H9 (cell line): ENCODE data around the gene TMEM60. TPM values are rescaled to one million over a fixed set of nuclear protein-coding genes. Genes with fewer than 3 reads are reported as not detected.

Source experiments
- DNase-seq: peaks from one replicate; pipeline ENCODE4 v3.0.0-alpha.2; 2017
- H2AFZ ChIP-seq: one replicate; pipeline ENCODE4 v1.6.1; 2013; ENCODE audit warnings: mild to moderate bottlenecking, low read length, control low read depth, moderate library complexity
- H2AK5ac ChIP-seq: 2 replicates; pipeline ENCODE4 v1.6.1; 2013; ENCODE audit warnings: low read length, control low read depth, mixed read lengths; ENCODE audit not compliant: insufficient read length
- H2BK120ac ChIP-seq: one replicate; pipeline ENCODE4 v1.6.1; 2013; ENCODE audit warnings: low read depth, mild to moderate bottlenecking, low read length, control low read depth, inconsistent platforms; ENCODE audit not compliant: poor library complexity, severe bottlenecking
- H2BK12ac ChIP-seq: 2 replicates; pipeline ENCODE4 v1.6.1; 2013; ENCODE audit warnings: low read length, control low read depth, mixed read lengths, low read depth; ENCODE audit not compliant: insufficient read length
- H2BK15ac ChIP-seq: 2 replicates; pipeline ENCODE4 v1.6.1; 2013; ENCODE audit warnings: low read depth, low read length, control low read depth
- H2BK20ac ChIP-seq: one replicate; pipeline ENCODE4 v1.6.1; 2013; ENCODE audit warnings: low read depth, mild to moderate bottlenecking, low read length, control low read depth, inconsistent platforms; ENCODE audit not compliant: poor library complexity, severe bottlenecking
- H2BK5ac ChIP-seq: 2 replicates; pipeline ENCODE4 v1.6.1; 2013; ENCODE audit warnings: low read length, control low read depth, mixed read lengths; ENCODE audit not compliant: insufficient read length
- H3K14ac ChIP-seq: 2 replicates; pipeline ENCODE4 v1.6.1; 2013; ENCODE audit warnings: low read length, control low read depth; ENCODE audit not compliant: insufficient read depth
- H3K18ac ChIP-seq: 2 replicates; pipeline ENCODE4 v1.6.1; 2013; ENCODE audit warnings: low read depth, mild to moderate bottlenecking, mixed read lengths, low read length, control low read depth; ENCODE audit not compliant: insufficient read length
- H3K23ac ChIP-seq: 2 replicates; pipeline ENCODE4 v1.6.1; 2013; ENCODE audit warnings: low read length, control low read depth, mixed read lengths, low read depth; ENCODE audit not compliant: insufficient read length
- H3K23me2 ChIP-seq: 2 replicates; pipeline ENCODE4 v1.6.1; 2013; ENCODE audit warnings: low read depth, mild to moderate bottlenecking, mixed read lengths, low read length, control low read depth; ENCODE audit not compliant: insufficient read length, poor library complexity, severe bottlenecking
- H3K27ac ChIP-seq: 2 replicates; pipeline ENCODE4 v1.5.1; 2013; ENCODE audit warnings: low read length, control low read depth, mixed read lengths, low read depth; ENCODE audit not compliant: insufficient read length
- H3K27me3 ChIP-seq: 2 replicates; pipeline ENCODE4 v1.6.1; 2013; ENCODE audit warnings: low read length, control low read depth, inconsistent platforms; ENCODE audit not compliant: insufficient read depth
- H3K4ac ChIP-seq: 2 replicates; pipeline ENCODE4 v1.6.1; 2013; ENCODE audit warnings: low read depth, mild to moderate bottlenecking, control low read depth, inconsistent platforms, low read length, moderate library complexity
- H3K4me1 ChIP-seq: 2 replicates; pipeline ENCODE4 v1.6.1; 2013; ENCODE audit warnings: low read length, control low read depth, inconsistent platforms; ENCODE audit not compliant: insufficient read depth
- H3K4me2 ChIP-seq: 2 replicates; pipeline ENCODE4 v1.6.1; 2013; ENCODE audit warnings: low read length, control low read depth, mixed read lengths; ENCODE audit not compliant: insufficient read length, insufficient read depth
- H3K56ac ChIP-seq: 2 replicates; pipeline ENCODE4 v1.6.1; 2013; ENCODE audit warnings: low read depth, mild to moderate bottlenecking, mixed read lengths, low read length, control low read depth; ENCODE audit not compliant: insufficient read length
- H3K79me1 ChIP-seq: 2 replicates; pipeline ENCODE4 v1.6.1; 2013; ENCODE audit warnings: low read depth, mild to moderate bottlenecking, moderate library complexity, low read length, control low read depth, inconsistent platforms; ENCODE audit not compliant: insufficient read depth, poor library complexity, severe bottlenecking
- H3K79me2 ChIP-seq: 2 replicates; pipeline ENCODE4 v1.6.1; 2013; ENCODE audit warnings: low read length, control low read depth, inconsistent platforms; ENCODE audit not compliant: insufficient read depth
- H3K9ac ChIP-seq: 2 replicates; pipeline ENCODE4 v1.6.1; 2013; ENCODE audit warnings: low read length, control low read depth, mixed read lengths; ENCODE audit not compliant: insufficient read length; ENCODE audit errors: extremely low read depth
- H3K9me3 ChIP-seq: one replicate; pipeline ENCODE4 v1.6.1; 2013; ENCODE audit warnings: low read depth, low read length, inconsistent platforms; ENCODE audit not compliant: control insufficient read depth
- H3T11ph ChIP-seq: one replicate; pipeline ENCODE4 v1.6.1; 2013; ENCODE audit warnings: mild to moderate bottlenecking, low read length, control low read depth, inconsistent platforms
- H4K20me1 ChIP-seq: one replicate; pipeline ENCODE4 v1.6.1; 2013; ENCODE audit not compliant: control insufficient read depth, insufficient read length, insufficient read depth
- H4K5ac ChIP-seq: 2 replicates; pipeline ENCODE4 v1.6.1; 2013; ENCODE audit warnings: low read depth, mild to moderate bottlenecking, mixed read lengths, low read length, control low read depth; ENCODE audit not compliant: insufficient read length
- H4K8ac ChIP-seq: replicated peaks from 2 replicates; pipeline ENCODE4 v1.6.1; 2013; ENCODE audit warnings: low read length, control low read depth, mixed read lengths, low read depth; ENCODE audit not compliant: insufficient read length
- H4K91ac ChIP-seq: 2 replicates; pipeline ENCODE4 v1.6.1; 2013; ENCODE audit warnings: low read depth, mild to moderate bottlenecking, moderate library complexity, mixed read lengths, low read length, control low read depth; ENCODE audit not compliant: insufficient read length
- H3K27ac Mint-ChIP-seq, 3 experiments: 2 replicates in 2 of 3; 3 replicates in 1 of 3; pipeline ENCODE4 v1.8.0; 2020 to 2021; ENCODE audit warnings: mixed read lengths in 3 of 3, mild to moderate bottlenecking in 1 of 3, moderate library complexity in 1 of 3
- H3K27me3 Mint-ChIP-seq: 2 replicates; pipeline ENCODE4 v1.8.0; 2021; ENCODE audit warnings: low read depth, mild to moderate bottlenecking, moderate library complexity, mixed read lengths
- H3K36me3 Mint-ChIP-seq, 3 experiments: 2 replicates in 2 of 3; 3 replicates in 1 of 3; pipeline ENCODE4 v1.8.0; 2020 to 2021; ENCODE audit warnings: low read depth in 3 of 3, mixed read lengths in 3 of 3; ENCODE audit not compliant: insufficient read depth in 1 of 3
- H3K4me1 Mint-ChIP-seq, 2 experiments: 2 replicates each; pipeline ENCODE4 v1.8.0; 2020; ENCODE audit warnings: mixed read lengths in 2 of 2
- H3K4me3 Mint-ChIP-seq, 2 experiments: 2 replicates in 1 of 2; 3 replicates in 1 of 2; pipeline ENCODE4 v1.8.0; 2020 to 2021; ENCODE audit warnings: mild to moderate bottlenecking in 2 of 2, mixed read lengths in 2 of 2, moderate library complexity in 1 of 2
- H3K9me3 Mint-ChIP-seq, 2 experiments: 2 replicates in 1 of 2; 3 replicates in 1 of 2; pipeline ENCODE4 v1.8.0; 2020; ENCODE audit warnings: mild to moderate bottlenecking in 2 of 2, mixed read lengths in 2 of 2, moderate library complexity in 1 of 2
- CTCF ChIP-seq: fragments of 200-600 bp; sonication (generic); conservative IDR thresholded peaks from 3 replicates; pipeline ENCODE4 v1.8.0; 2021; ENCODE audit warnings: antibody characterized with exemption, mild to moderate bottlenecking
- WGBS: extraction: QIAGEN DNeasy Blood & Tissue Kit; methylation state at CpG from one replicate; pipeline ENCODE4 v1.1.7; 2013; ENCODE audit warnings: missing lambda C conversion rate, low lambda C conversion rate, mixed read lengths; ENCODE audit not compliant: insufficient read length; ENCODE audit errors: extremely low coverage; 5-methylcytosine and 5-hydroxymethylcytosine counted together
- total RNA-seq: library from RNA; stranded (reverse); gene quantifications from 2 replicates; pipeline ENCODE4 v1.2.1, GENCODE V29; 2021

TMEM60 gene
- total RNA-seq, 1 experiment from 2014 or later = 14.3 TPM

- Histone ChIP-seq H3K79me1 (no peaks in the 10 kb centered on the region), H4K91ac (no peak overlapping the region), H3K79me2 (no peaks in the 10 kb centered on the region), H3K27ac (no peak overlapping the region), H2AFZ (no peak overlapping the region), H2AK5ac (no peak overlapping the region), H2BK5ac (no peak overlapping the region), H4K20me1 (no peaks in the 10 kb centered on the region), H3K56ac (no peak overlapping the region), H2BK12ac (no peak overlapping the region), H3K9ac (no peak overlapping the region), H4K8ac (no peak overlapping the region), H3K4me1 (no peaks in the 10 kb centered on the region), H3K23ac (no peak overlapping the region), H4K5ac (no peak overlapping the region), H2BK20ac (no peak overlapping the region), H3K14ac (no peak overlapping the region), H2BK120ac (no peak overlapping the region), H3K4ac (no peak overlapping the region), H3T11ph (no peak overlapping the region), H2BK15ac (no peak overlapping the region), H3K23me2 (no peaks in the 10 kb centered on the region), H3K4me2 (no peak overlapping the region), H3K18ac (no peak overlapping the region), H3K27me3 (no peaks in the 10 kb centered on the region), H3K9me3 (no peaks in the 10 kb centered on the region)
- Mint-ChIP-seq H3K36me3 (peaks cover 2 to 15% (median 5%) of the 10 kb centered on the region in 3 experiments; a peak in 6 of 7 replicates), H3K27ac (no peak overlapping the region), H3K27me3 (no peaks in the 10 kb centered on the region), H3K9me3 (peaks cover 11 to 16% of the 10 kb centered on the region in 2 experiments), H3K4me1 (no peaks in the 10 kb centered on the region), H3K4me3 (no peak overlapping the region)
- TF ChIP-seq CTCF = no peak
- no CpG with 5 or more reads among the region's 2 CpGs for WGBS
- no peak for DNase-seq
These were observed 13.5 kb upstream of the TMEM60 start for GRCh38 chr7:77811516-77812289.
